Mesothelial cell of epicardium (in vitro differentiated cells): ENCODE data around the gene GLB1L3. TPM values are rescaled to one million over a fixed set of nuclear protein-coding genes. Genes with fewer than 3 reads are reported as not detected.

Source experiments
- DNase-seq, 2 experiments: peaks; one replicate each; pipeline ENCODE4 v3.0.0; 2021; ENCODE audit warnings: low spot score in 2 of 2; ENCODE audit not compliant: unreplicated experiment in 2 of 2
- H3K27ac Mint-ChIP-seq: 2 replicates; pipeline ENCODE4 v1.8.0; 2021; ENCODE audit warnings: mixed read lengths
- H3K27me3 Mint-ChIP-seq: 2 replicates; pipeline ENCODE4 v1.8.0; 2021; ENCODE audit warnings: low read depth, mixed read lengths
- H3K36me3 Mint-ChIP-seq: 2 replicates; pipeline ENCODE4 v1.8.0; 2021; ENCODE audit warnings: mixed read lengths
- H3K4me1 Mint-ChIP-seq: 2 replicates; pipeline ENCODE4 v1.8.0; 2021; ENCODE audit warnings: mixed read lengths
- H3K4me3 Mint-ChIP-seq: 2 replicates; pipeline ENCODE4 v1.8.0; 2021; ENCODE audit warnings: mild to moderate bottlenecking, moderate library complexity, mixed read lengths
- H3K9me3 Mint-ChIP-seq: 2 replicates; pipeline ENCODE4 v1.8.0; 2021; ENCODE audit warnings: mixed read lengths
- CTCF ChIP-seq: fragments of 200-600 bp; sonication (generic); IDR thresholded peaks from one replicate; pipeline ENCODE4 v1.5.0; 2021; ENCODE audit warnings: antibody characterized with exemption; ENCODE audit not compliant: unreplicated experiment
- total RNA-seq: library from RNA; stranded (reverse); gene quantifications from 3 replicates; pipeline ENCODE4 v1.2.1, GENCODE V29; 2021

Gene GLB1L3
- total RNA-seq, 1 donor from 2014 or later: not detected

DNA sequence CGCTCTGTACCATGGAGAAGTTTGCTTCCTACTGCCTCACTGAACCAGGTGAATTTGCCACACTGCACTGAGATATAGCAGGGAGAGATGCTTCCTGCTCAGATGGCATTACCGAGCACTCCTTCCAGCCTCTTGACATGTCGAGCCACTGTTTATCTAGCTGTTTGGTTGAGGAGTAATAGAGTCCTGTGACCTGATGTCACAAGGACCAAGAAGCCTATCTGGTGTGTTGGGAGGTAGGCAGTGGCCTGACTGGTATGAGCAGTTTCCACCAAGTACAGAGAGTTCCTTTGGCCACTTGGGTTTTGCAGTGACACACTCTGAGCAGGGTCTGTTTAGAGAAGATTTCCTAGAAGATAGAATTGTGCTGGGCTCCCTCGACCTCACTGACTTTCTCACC lies 17.6 kb upstream of the GLB1L3 start:
- H3K4me3 Mint-ChIP-seq: no peak overlapping the region

DNA sequence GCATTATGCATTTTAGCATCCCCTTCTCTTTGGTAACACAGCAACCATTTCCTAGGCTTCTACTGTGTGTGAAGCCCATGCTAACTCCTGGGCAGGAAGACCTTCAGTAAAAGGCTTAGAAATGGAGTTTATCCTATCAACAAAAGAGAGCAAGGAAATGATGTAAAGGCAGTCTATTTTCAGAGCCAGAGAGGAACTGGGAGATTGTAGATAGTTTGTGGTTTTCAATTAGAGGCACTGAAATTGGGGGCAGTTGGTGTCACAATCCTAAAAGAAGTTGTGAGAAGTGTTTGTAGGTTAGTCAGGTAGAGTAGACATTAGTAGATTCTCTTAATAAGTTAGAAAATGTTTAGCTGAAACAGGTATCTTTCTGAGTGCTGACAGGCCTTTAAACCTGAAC lies 15.7 kb upstream of the GLB1L3 start:
- H3K27ac Mint-ChIP-seq: no peak overlapping the region
- H3K36me3 Mint-ChIP-seq: peaks cover 4% of the 10 kb centered on the region
- H3K4me1 Mint-ChIP-seq: no peaks in the 10 kb centered on the region
- no peak for DNase-seq
- TF ChIP-seq CTCF: no peak
- no peak overlapping the region for H3K4me3 Mint-ChIP-seq
- no peaks in the 10 kb centered on the region for H3K9me3 Mint-ChIP-seq
- no peaks in the 10 kb centered on the region for H3K27me3 Mint-ChIP-seq

More for the DNA sequence above, 17.6 kb upstream of the GLB1L3 start:
- TF ChIP-seq CTCF: no peak
- DNase-seq: no peak
- Mint-ChIP-seq H3K27ac (no peak overlapping the region), H3K9me3 (no peaks in the 10 kb centered on the region), H3K36me3 (peaks cover 4% of the 10 kb centered on the region), H3K4me1 (peaks cover 4% of the 10 kb centered on the region), H3K27me3 (no peaks in the 10 kb centered on the region)

GRCh38 chr11:134260983-134261382 lies 15.2 kb upstream of the GLB1L3 start:
- Mint-ChIP-seq H3K9me3 (no peaks in the 10 kb centered on the region), H3K27ac (no peak overlapping the region), H3K4me1 (no peaks in the 10 kb centered on the region), H3K36me3 (peaks cover 4% of the 10 kb centered on the region), H3K4me3 (no peak overlapping the region), H3K27me3 (no peaks in the 10 kb centered on the region)
- no peak for DNase-seq
- TF ChIP-seq CTCF: no peak

GRCh38 chr11:134261626-134262488 lies 14.3 kb upstream of the GLB1L3 start:
- TF ChIP-seq CTCF: peak; percentile 43
- peaks cover 4% of the 10 kb centered on the region for H3K36me3 Mint-ChIP-seq
- H3K4me3 Mint-ChIP-seq: no peak overlapping the region
- no peaks in the 10 kb centered on the region for H3K9me3 Mint-ChIP-seq
- no peaks in the 10 kb centered on the region for H3K4me1 Mint-ChIP-seq
- no peak for DNase-seq
- no peak overlapping the region for H3K27ac Mint-ChIP-seq
- H3K27me3 Mint-ChIP-seq: no peaks in the 10 kb centered on the region

GRCh38 chr11:134264966-134265764 lies 11.0 kb upstream of the GLB1L3 start:
- Mint-ChIP-seq H3K27me3 (peaks cover 6% of the 10 kb centered on the region), H3K4me3 (no peak overlapping the region), H3K27ac (no peak overlapping the region), H3K4me1 (no peaks in the 10 kb centered on the region), H3K9me3 (no peaks in the 10 kb centered on the region), H3K36me3 (no peaks in the 10 kb centered on the region)
- no peak for DNase-seq
- TF ChIP-seq CTCF: no peak
